ENCODE measurements around the gene MRTFB. TPM values are rescaled to one million over a fixed set of nuclear protein-coding genes. Genes with fewer than 3 reads are reported as not detected.

The MRTFB gene
- 8.9 to 16.1 TPM (median 12.8 TPM) in 5 replicates for total RNA-seq (2022; extraction: Qiagen RNA extraction; ENCODE audit: low read depth)

GRCh38 chr16:14070877-14071575, at the start of gene MRTFB:
Gene MRTFB, plus strand, starts transcription at chr16:14071319. Its CDS starts 69,288 bp downstream, at chr16:14140607.

Other genes starting within 250 kb of the MRTFB start
- 4.2 to 8.6 TPM (median 7.1 TPM) in 5 replicates for gene ERCC4, start 151.2 kb upstream of the MRTFB start, total RNA-seq (2022; extraction: Qiagen RNA extraction; ENCODE audit: low read depth)

Data from A549 treated with CpdA at 1 μM for 4 hours (cell line).